ENCODE data around the gene ELAVL2.
"Not testable (repeated sequence)": the region's sequence is repeated elsewhere in the genome, so short reads cannot be mapped to it uniquely, and the experiment has no call there.

Gene ELAVL2

GRCh38 chr9:23769307-23769935, 56.6 kb downstream of the ELAVL2 start:
- no peak for DNase-seq

GRCh38 chr9:23768861-23769260, 57.2 kb downstream of the ELAVL2 start:
- no peak for DNase-seq

DNA sequence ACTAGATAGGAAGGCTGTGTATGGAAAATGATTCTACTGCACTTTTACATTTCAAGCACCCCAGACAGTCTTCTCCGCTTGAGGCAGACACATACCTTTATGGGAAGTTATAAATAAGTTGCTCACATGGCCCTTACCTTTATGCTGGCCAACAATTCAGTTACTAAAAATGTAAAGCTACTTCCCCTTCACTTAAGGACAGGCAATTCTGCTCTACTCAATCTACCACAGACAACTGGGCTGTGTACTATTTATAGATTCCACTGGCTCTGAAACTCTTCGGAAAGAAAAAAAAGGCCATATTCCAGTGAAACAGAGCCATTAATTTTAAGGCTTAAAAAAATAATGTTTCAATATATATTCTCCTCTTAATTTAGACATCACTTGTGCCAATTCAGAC, 59.4 kb downstream of the ELAVL2 start:
- DNase-seq, result no peak

DNA sequence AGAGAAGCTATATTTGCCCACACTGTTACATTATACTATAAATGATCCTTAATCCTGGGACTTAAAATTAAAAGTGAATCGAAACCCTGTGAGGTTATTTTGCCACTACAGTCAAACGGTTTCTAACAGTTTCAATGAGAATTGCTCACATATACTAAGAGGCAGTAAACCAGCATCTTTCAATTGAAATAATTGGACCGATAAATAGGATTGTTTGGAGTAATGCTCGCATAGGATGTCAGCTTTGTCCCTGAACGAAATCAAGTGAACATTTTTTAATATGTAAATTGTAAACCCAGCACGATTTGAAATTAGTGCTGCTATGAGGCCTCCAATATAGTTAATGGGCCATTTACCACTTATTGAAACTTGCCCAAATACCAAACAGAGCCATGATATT, 60.5 kb downstream of the ELAVL2 start:
- no peak for DNase-seq

DNA sequence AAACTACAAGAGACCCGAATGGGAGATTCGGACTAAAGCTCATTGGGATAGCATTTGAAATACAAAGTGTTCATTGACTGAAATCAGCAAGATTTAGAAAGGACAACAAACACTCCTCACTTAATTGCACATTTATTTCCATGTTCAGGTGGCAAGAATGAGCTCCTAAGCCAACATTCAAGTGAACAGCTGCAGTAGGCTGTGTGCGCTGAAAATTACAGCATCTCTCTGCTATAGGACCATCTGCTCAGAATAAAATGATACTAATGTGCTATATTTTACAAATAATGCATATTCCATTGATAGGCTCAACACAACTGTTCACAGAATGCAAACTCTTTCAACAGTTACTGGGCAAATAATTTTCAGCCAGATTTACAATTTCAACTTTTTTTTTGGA, 61.8 kb downstream of the ELAVL2 start:
- DNase-seq, result no peak

DNA sequence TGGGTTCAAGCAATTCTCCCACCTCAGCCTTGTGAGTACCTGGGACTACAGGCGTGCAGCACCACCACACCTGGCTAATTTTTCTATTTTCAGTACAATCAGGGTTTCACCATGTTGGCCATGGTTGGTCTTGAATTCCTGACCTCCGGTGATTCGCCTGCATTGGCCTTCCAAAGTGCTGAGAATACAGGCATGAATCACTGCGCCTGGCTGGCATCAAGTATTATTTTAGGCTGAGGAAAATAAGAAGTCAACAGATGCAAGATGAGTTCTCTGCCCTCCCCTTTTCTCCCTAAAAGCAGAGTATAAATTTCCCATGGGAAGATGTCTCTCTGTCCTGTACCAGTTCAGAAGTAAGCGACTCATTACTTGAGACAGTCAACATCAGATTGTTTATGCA, 71.5 kb downstream of the ELAVL2 start:
- no peak for DNase-seq

GRCh38 chr9:23752859-23753258, 73.2 kb downstream of the ELAVL2 start:
- no peak for DNase-seq

GRCh38 chr9:23751633-23752032, 74.4 kb downstream of the ELAVL2 start:
- no peak for DNase-seq

DNA sequence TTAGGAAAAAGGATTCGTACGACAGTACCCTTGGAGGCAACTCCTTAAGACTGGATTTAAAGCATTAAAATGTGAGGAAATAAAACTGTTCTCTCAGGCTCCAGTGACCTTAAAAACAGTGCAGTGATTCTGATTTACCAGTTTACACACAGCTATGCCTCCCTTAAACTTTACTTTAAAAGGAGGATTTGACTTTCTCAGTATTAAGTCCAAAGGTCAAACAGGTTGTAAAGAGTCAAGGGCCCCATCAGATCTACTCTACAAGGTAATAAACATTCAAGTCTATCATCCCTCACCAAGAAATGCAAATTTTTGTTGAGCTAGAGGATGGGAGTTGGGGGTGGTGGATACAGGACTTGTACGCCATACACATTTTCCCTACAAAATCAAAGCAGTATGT, 75.2 kb downstream of the ELAVL2 start:
- DNase-seq, result no peak

GRCh38 chr9:23747088-23748075, 78.7 kb downstream of the ELAVL2 start:
- no peak for DNase-seq

DNA sequence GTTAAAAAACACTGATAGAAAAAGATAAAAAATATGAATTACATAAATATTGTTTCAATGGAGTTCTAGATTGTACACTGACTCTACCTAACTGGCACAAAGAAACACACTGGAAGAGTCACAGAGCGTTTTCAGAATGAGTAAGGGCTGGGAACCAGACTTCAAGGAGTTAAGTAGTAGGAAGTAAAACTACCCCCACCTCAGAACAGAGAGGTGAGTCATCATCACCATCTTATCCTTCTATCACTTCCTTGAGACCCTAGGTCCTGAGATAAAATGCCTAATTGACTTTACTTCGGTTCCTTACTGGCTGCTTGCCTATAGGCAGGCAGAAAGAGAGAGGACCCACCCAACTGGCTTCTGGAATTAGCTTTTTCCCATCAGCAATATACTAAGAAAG, 79.7 kb downstream of the ELAVL2 start:
- DNase-seq, result no peak

GRCh38 chr9:23743036-23743435, 83.0 kb downstream of the ELAVL2 start:
- DNase-seq, result no peak

DNA sequence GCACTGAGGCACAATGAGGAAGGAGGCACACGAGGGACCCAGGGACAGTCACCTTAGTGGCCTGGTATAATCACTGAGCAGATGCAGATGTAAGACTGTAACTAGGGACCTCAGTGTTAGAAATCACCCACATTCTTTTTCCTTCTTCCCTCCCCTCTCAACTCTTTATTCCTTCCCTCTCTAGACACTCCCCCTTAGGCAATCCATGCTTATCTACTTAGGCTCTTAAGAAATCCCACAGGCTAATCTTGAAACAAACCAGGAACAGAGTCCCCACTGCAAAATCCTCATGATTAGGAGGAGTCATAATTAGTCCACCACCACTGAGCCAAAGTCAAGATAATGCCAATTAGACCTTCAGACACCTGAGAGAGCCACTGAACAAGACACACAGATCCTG, 84.7 kb downstream of the ELAVL2 start:
- no peak for DNase-seq

GRCh38 chr9:23740531-23740930, 85.5 kb downstream of the ELAVL2 start:
- no peak for DNase-seq

DNA sequence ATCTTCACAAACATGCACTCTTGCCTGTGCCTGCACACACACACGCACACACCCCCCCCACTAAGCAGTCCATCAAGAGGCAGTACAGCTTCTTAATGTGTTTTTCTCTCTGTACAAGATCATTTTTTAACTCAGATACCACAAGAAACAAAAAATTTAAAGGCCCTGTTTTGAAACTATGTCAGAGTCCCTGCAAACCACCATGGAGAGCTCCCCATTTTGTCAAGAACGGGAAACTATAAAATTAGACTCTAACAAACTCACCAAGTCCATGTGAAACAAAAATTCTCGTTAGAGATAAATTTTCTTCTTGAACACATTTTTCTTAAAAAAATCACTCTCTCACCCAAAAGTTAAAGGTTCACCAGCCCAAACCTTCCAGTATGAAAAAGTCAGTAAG, 86.3 kb downstream of the ELAVL2 start:
- no peak for DNase-seq

GRCh38 chr9:23736293-23736692, 89.7 kb downstream of the ELAVL2 start:
- DNase-seq, result no peak

DNA sequence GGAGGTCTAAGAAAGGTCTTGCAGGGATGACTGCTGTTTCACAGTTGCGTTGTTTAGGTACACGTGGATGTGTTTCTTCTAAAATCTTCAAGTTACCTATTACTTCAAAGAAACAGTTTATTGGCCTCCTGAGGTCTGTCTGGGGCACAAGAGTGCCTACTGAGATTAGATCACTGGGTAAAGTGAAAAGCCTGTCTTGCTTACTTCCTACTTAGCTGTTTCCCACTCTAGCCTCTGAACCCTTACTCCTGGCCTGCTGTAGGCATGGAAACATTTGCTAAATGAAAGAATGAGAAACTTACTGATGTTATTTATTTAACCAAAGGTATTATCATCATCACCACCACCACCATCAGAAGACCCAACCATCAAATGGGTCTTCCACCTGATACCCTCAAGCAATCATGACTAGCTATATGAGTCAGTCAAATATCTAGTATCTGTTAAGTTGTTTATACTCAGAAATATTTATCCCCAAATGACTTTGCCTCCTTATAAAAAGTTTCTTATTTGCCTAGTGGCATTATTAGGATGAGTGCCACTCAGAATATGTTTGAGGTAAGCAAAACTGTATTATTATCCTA, 92.5 kb downstream of the ELAVL2 start:
- DNase-seq, result no peak

DNA sequence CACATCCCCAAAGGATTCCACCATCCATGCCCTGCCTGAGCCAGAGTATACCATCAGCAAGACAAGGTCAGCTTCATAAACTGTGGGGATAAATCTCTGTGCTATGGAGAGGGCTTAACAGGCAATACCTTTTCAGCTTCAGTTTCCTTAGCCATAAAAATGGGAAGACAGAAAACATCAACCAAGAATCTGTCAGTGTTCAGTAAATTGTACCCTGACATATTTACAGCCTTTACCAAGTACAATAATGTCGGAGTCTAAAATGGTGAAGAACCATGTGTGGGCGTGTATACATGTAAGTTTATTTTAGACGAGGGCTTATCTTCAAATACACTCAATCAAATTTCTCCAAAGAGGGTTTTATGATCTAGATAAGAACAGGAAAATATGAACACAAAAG, 94.7 kb downstream of the ELAVL2 start:
- DNase-seq, result no peak

GRCh38 chr9:23730364-23730763, 95.7 kb downstream of the ELAVL2 start:
- DNase-seq, result no peak

DNA sequence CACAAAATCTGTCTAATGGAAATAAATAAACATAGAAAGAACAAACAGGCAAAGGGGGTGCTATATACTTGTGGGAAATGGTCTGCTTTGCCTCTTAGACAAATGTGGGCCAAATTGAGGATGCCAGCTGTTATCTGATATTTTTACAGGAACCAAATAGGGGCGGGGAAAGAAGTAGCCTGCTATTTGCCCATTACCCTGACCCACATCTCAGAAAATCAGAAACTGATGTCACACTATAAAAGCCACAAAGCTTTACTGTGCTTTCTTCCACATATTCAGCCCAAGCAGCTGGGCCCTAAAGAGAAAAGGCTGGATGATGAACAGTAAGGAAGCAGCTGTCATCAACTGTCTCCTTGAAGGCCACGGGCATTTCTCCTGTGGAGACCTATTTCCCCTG, 97.3 kb downstream of the ELAVL2 start:
- no peak for DNase-seq

DNA sequence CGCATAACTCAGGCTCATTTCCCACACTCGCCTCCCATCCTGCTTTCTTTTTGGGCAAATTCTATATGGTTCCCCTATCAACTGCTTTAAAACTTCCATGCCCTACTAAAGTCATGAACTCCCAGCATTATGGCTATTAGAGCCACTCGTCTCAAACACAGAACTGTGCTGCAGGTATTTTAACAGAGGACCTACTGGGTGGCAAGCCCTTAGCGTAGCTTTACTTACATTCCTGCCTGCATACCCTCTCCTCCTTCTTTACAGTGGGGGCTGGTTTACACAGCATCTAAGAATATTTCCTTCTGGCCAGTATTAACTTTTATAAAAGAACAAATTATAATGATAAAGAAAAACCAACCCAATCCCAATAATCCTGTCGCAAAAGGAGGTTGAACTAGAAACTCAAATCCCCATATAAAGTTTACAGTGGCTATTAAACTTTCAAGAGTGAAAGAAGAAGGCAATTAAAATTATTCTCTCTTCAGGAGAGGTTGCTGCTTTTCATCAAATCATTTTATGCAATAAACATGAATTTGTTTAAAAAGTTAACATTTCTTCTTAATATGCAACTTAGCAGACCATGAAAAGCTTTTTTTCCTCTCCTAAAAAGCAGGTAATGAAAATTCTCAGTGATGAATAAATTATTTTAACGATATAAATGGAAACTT, 100.6 kb downstream of the ELAVL2 start:
- no peak for DNase-seq

DNA sequence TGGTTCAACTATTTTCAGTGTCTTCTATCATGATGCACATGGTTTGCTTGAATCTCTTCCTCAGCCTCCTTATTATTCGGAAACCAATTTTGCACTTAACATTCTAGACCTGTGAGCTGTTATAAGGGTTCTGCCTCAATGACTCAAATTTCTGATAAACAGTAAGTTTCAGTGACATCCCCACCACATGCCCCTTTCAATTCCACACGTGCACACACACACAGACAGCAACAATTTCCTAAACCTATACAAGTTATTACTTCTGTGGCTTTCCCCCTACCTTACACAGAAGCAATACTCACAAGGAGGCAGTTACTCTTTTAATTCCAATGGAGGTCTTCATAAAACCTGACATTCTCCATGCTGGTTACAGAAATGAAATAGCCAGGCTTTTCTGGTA, 102.4 kb downstream of the ELAVL2 start:
- DNase-seq, result no peak

DNA sequence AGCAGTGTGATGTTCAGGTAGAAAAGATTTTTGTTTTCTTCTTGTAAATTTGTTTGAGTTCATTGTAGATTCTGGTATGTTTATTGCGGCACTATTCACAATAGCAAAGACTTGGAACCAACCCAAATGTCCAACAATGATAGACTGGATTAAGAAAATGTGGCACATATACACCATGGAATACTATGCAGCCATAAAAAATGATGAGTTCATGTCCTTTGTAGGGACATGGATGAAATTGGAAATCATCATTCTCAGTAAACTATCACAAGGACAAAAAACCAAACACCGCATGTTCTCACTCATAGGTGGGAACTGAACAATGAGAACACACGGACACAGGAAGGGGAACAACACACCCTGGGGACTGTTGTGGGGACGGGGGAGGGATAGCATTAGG, 103.0 kb downstream of the ELAVL2 start:
- not testable (repeated sequence) for DNase-seq

DNA sequence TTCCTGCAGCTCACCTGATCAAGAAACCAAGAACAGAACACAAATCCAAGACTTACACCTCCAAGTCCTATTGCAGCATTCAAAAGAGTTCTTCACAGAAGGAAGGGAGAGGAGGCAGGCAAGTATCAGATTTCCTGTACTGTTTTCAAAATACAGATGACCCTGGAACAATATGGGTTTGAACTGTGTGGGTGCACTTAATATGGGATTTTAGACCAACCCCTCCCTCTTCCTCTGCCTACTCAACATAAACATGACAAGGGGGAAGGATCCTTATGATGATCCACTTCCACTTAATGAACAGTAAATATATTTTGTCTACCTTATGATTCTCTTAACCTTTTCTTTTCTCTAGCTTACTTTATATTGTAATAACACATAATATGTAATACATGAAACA, 104.6 kb downstream of the ELAVL2 start:
- no peak for DNase-seq
